Natural killer cell (primary cell): ENCODE results near the gene FBN3. TPM values are rescaled to one million over a fixed set of nuclear protein-coding genes. Genes with fewer than 3 reads are reported as not detected.

Experiments used
- ATAC-seq, 3 donors: fragments of 150-1000 bp in 2 of 3; fragments of 200-7000 bp in 1 of 3; cut with Tn5 transposase; 1 replicate in 1 of 3; 2 replicates in 2 of 3; pipeline ENCODE4 v1.10.0; 2021; ENCODE audit warnings: mild to moderate bottlenecking in 2 of 3, moderate library complexity in 2 of 3
- DNase-seq, 2 donors: peaks; one replicate each; pipeline versions ENCODE4 v3.0.0 to v3.0.0-alpha.2; 2013 to 2021; ENCODE audit warnings: mixed read lengths in 1 of 2
- H3K27ac ChIP-seq: one replicate; pipeline ENCODE4 v1.5.1; 2013; ENCODE audit warnings: mild to moderate bottlenecking, low read length
- H3K27me3 ChIP-seq: one replicate; pipeline ENCODE4 v1.6.1; 2013; ENCODE audit warnings: low read length; ENCODE audit not compliant: control insufficient read depth, insufficient read depth
- H3K36me3 ChIP-seq: one replicate; pipeline ENCODE4 v1.6.1; 2013; ENCODE audit warnings: low read length; ENCODE audit not compliant: control insufficient read depth, insufficient read depth
- H3K4me1 ChIP-seq: one replicate; pipeline ENCODE4 v1.6.1; 2013; ENCODE audit warnings: low read length; ENCODE audit not compliant: control insufficient read depth, insufficient read depth
- H3K4me3 ChIP-seq: one replicate; pipeline ENCODE4 v1.5.1; 2013; ENCODE audit warnings: low read length
- H3K9me3 ChIP-seq: one replicate; pipeline ENCODE4 v1.6.1; 2013; ENCODE audit warnings: low read length; ENCODE audit not compliant: control insufficient read depth, insufficient read depth
- H3K27ac Mint-ChIP-seq, 2 donors: one replicate each; pipeline ENCODE4 v1.8.0; 2022; ENCODE audit warnings: mild to moderate bottlenecking in 2 of 2, mixed read lengths in 2 of 2, moderate library complexity in 1 of 2
- H3K27me3 Mint-ChIP-seq, 2 donors: one replicate each; pipeline ENCODE4 v1.8.0; 2022; ENCODE audit warnings: low read depth in 2 of 2, mixed read lengths in 2 of 2
- H3K36me3 Mint-ChIP-seq: one replicate; pipeline ENCODE4 v1.8.0; 2022; ENCODE audit warnings: mixed read lengths
- H3K4me1 Mint-ChIP-seq, 2 donors: one replicate each; pipeline ENCODE4 v1.8.0; 2022; ENCODE audit warnings: mixed read lengths in 2 of 2
- H3K4me3 Mint-ChIP-seq: one replicate; pipeline ENCODE4 v1.8.0; 2022; ENCODE audit warnings: mild to moderate bottlenecking, moderate library complexity, mixed read lengths
- H3K9me3 Mint-ChIP-seq, 2 donors: one replicate each; pipeline ENCODE4 v1.8.0; 2022; ENCODE audit warnings: mixed read lengths in 2 of 2
- WGBS: methylation state at CpG from one replicate; pipeline ENCODE4 v1.1.7; 2013; ENCODE audit warnings: missing lambda C conversion rate; ENCODE audit not compliant: insufficient coverage; 5-methylcytosine and 5-hydroxymethylcytosine counted together
- intact Hi-C: fragments of 100-400 bp; cut with micrococcal nuclease; formaldehyde crosslinking; loops from one replicate; pipeline ENCODE4 v1.14.2; 2022
- total RNA-seq, 4 donors: library from RNA; stranded (reverse); fragments of 120-200 nt in 1 of 4; gene quantifications; one replicate each; pipeline versions ENCODE4 v1.2.3 to v1.2.4, GENCODE V29; 2013 to 2022
- TF ChIP-seq, protein P1 (sequence below): fragments of 200-600 bp; IDR thresholded peaks from one replicate; pipeline ENCODE4 v1.8.0; 2022; ENCODE audit warnings: antibody characterized with exemption

FBN3 gene
- total RNA-seq, 3 donors from 2014 or later (not counting 1 experiment from before 2014, with no cell fraction given) = 0.25 TPM; not detected in 2

DNA sequence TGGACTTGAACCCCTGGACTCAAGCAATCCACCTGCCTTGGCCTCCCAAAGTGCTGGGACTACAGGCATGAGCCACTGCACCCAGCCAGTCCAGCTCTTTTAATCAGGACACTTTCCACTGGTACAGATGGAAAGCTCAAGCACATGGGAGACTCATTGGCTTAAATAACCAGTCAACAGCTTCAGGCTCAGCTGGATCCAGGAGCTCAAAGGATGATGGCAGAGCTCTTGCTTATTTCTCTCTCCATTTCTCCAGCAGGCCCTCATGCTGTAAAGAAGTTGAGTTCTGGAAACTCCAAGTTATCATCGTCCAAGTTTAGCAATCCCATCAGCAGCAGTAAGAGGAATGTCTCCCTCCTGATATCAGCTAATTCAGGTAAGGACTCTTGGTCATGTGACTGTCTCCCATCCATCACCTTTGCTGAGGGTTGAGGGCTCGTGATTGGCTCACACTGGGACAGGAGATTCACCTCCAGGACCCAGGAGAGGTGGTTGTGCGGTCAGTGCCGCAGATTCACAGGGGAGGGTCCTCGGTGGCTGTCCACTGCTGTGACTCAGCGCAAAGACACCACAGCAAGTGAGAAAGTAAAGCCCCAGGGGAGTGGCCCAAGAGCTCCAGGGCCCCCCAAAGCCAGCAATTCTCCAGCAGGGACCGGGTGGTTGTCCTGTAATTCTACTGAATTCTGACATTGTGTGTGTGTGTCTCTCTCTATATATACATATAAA, 91.7 kb downstream of the FBN3 start:
- Mint-ChIP-seq H3K36me3 (no peaks in the 10 kb centered on the region), H3K4me3 (no peak overlapping the region), H3K9me3 (no peaks in the 10 kb centered on the region), H3K27ac (no peak overlapping the region), H3K27me3 (no peaks in the 10 kb centered on the region), H3K4me1 (peaks cover 0 to 4% of the 10 kb centered on the region in 2 donors)
- DNase-seq = no peak
- no peaks in the 10 kb centered on the region for H3K27me3 ChIP-seq
- 81% methylated on average over 6 of the region's 7 CpGs for WGBS
- no peak for ATAC-seq
- H3K27ac ChIP-seq = no peak overlapping the region
- intact Hi-C loops = no loop called here
- H3K4me3 ChIP-seq = no peak overlapping the region
- TF ChIP-seq, protein P1, sequence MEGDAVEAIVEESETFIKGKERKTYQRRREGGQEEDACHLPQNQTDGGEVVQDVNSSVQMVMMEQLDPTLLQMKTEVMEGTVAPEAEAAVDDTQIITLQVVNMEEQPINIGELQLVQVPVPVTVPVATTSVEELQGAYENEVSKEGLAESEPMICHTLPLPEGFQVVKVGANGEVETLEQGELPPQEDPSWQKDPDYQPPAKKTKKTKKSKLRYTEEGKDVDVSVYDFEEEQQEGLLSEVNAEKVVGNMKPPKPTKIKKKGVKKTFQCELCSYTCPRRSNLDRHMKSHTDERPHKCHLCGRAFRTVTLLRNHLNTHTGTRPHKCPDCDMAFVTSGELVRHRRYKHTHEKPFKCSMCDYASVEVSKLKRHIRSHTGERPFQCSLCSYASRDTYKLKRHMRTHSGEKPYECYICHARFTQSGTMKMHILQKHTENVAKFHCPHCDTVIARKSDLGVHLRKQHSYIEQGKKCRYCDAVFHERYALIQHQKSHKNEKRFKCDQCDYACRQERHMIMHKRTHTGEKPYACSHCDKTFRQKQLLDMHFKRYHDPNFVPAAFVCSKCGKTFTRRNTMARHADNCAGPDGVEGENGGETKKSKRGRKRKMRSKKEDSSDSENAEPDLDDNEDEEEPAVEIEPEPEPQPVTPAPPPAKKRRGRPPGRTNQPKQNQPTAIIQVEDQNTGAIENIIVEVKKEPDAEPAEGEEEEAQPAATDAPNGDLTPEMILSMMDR = no peak
- no peaks in the 10 kb centered on the region for H3K36me3 ChIP-seq
- no peaks in the 10 kb centered on the region for H3K4me1 ChIP-seq
- H3K9me3 ChIP-seq = no peaks in the 10 kb centered on the region

DNA sequence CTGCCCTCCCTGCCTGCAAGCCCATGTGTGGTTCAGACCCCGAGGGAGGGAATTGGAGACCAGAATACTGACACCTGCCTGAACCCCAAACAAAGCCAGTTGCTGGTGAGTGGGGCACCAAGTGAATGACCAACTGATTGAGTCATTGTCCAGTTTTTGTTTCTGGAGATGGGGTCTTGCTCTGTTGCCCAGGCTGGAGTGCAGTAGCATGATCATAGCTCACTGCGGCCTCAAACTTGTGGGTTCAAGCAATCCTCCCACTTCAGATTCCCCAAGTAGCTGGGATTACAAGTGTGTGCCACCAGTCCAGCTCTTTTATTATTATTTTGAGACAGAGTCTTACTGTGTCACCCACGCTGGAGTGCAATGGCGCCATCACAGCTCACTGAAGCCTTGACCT, 92.9 kb downstream of the FBN3 start:
- Mint-ChIP-seq H3K27me3 (no peaks in the 10 kb centered on the region), H3K4me3 (no peak overlapping the region), H3K36me3 (no peaks in the 10 kb centered on the region), H3K4me1 (peaks cover 7 to 14% of the 10 kb centered on the region in 2 donors), H3K27ac (no peak overlapping the region), H3K9me3 (no peaks in the 10 kb centered on the region)
- peaks cover 9% of the 10 kb centered on the region for H3K4me1 ChIP-seq
- DNase-seq (no peak), ATAC-seq (no peak)
- H3K36me3 ChIP-seq = no peaks in the 10 kb centered on the region
- WGBS = 90% methylated on average over 4 of the region's 4 CpGs
- H3K27me3 ChIP-seq = no peaks in the 10 kb centered on the region
- intact Hi-C loops = no loop called here
- H3K4me3 ChIP-seq = no peak overlapping the region
- TF ChIP-seq, protein P1 = no peak
- H3K9me3 ChIP-seq = no peaks in the 10 kb centered on the region
- no peak overlapping the region for H3K27ac ChIP-seq

DNA sequence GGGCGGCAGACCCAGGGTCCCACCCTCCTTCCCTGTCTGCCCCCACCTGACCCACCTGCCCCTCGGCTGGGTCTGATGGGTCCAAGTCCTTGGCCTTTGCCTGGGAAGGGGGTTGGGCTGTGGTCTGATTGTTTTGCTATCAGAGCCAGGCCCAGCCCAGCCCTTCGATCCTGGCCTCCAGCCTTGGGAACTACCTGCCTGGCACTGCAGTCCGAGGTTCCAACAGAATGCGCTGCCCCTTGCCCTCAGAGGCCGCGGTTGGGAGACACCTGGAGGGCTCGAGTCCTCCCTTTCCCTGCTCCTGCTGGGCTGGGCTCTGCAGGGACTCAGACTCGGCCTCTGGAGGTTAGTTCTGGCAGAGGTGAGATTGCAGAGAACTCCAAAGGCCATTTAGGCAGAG, 95.2 kb downstream of the FBN3 start:
- DNase-seq (no peak), ATAC-seq (no peak)
- WGBS = 83% methylated on average over 9 of the region's 9 CpGs
- Mint-ChIP-seq H3K9me3 (no peaks in the 10 kb centered on the region), H3K36me3 (no peaks in the 10 kb centered on the region), H3K4me1 (peaks cover 7 to 24% of the 10 kb centered on the region in 2 donors), H3K27ac (peak overlapping the region; percentile 12 to 52), H3K27me3 (no peaks in the 10 kb centered on the region), H3K4me3 (no peak overlapping the region)
- peaks cover 26% of the 10 kb centered on the region for H3K4me1 ChIP-seq
- no peaks in the 10 kb centered on the region for H3K36me3 ChIP-seq
- H3K27ac ChIP-seq = no peak overlapping the region
- H3K4me3 ChIP-seq = no peak overlapping the region
- TF ChIP-seq, protein P1 = no peak
- H3K27me3 ChIP-seq = no peaks in the 10 kb centered on the region
- no peaks in the 10 kb centered on the region for H3K9me3 ChIP-seq
- intact Hi-C loops = no loop called here

DNA sequence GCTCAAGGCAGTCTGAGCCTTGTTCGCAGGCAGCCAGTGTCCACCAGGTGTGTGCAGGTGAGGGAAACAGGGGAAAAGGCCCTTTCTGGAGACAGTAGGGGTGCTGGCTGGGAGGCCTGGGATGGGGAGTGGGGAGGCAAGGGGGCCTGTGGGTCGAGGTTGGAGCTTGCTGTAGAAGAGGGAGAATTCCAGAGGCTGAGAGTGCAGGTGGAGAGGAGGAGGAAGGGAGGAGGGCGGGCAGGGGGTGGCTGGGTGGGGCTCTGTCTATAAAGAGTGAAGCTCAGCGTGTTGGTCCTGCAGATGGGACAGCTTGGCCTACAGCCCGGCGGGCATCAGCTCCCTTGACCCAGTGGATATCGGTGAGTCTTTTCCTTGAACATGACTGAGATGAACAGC, 96.9 kb downstream of the FBN3 start, which contains the start of gene CCL25:
Gene CCL25 (plus strand): TSS at position 297 of the 396 bp plus-strand sequence. CDS start 290 bp downstream, outside the sequence.
- Histone ChIP-seq H3K36me3 (no peaks in the 10 kb centered on the region), H3K27ac (no peak within 1 kb of the TSS), H3K27me3 (no peaks in the 10 kb centered on the region), H3K4me3 (no peak within 1 kb of the TSS), H3K9me3 (no peaks in the 10 kb centered on the region), H3K4me1 (peaks cover 26% of the 10 kb centered on the region)
- Mint-ChIP-seq H3K4me3 (no peak within 1 kb of the TSS), H3K4me1 (peaks cover 7 to 24% of the 10 kb centered on the region in 2 donors), H3K36me3 (no peaks in the 10 kb centered on the region), H3K27ac (peak within 1 kb of the TSS; percentile 51 to 89), H3K9me3 (no peaks in the 10 kb centered on the region), H3K27me3 (no peaks in the 10 kb centered on the region)
- WGBS = 87% methylated on average over 7 of the region's 7 CpGs
- DNase-seq (no peak), ATAC-seq (no peak)
- TF ChIP-seq, protein P1 = no peak
- intact Hi-C loops = no loop called here
